Rectal smooth muscle tissue (tissue), 1 donor: ENCODE results near the gene FARP1.

Experiments
- H3K27ac ChIP-seq: one replicate; pipeline ENCODE4 v1.7.0; 2013; ENCODE audit warnings: low read depth, low read length, inconsistent platforms
- H3K27me3 ChIP-seq: one replicate; pipeline ENCODE4 v1.7.0; 2013; ENCODE audit warnings: low read length; ENCODE audit not compliant: control insufficient read depth, insufficient read depth
- H3K36me3 ChIP-seq: one replicate; pipeline ENCODE4 v1.7.0; 2013; ENCODE audit warnings: low read length; ENCODE audit not compliant: control insufficient read depth, insufficient read depth
- H3K4me1 ChIP-seq: one replicate; pipeline ENCODE4 v1.7.0; 2013; ENCODE audit warnings: low read length; ENCODE audit not compliant: control insufficient read depth, insufficient read depth
- H3K4me3 ChIP-seq: one replicate; pipeline ENCODE4 v1.7.0; 2013; ENCODE audit warnings: low read length
- H3K9ac ChIP-seq: one replicate; pipeline ENCODE4 v1.7.0; 2013; ENCODE audit warnings: low read length

Gene FARP1

GRCh38 chr13:98143157-98143553 is 261 bp downstream of the FARP1 start:
- Histone ChIP-seq H3K4me3 (peak overlapping the region; percentile 36), H3K27me3 (no peaks in the 10 kb centered on the region), H3K4me1 (peaks cover 5% of the 10 kb centered on the region), H3K9ac (no peak overlapping the region), H3K36me3 (no peaks in the 10 kb centered on the region), H3K27ac (peak overlapping the region; percentile 32)

- H3K4me1 ChIP-seq: peaks cover 5% of the 10 kb centered on the region
- H3K9ac ChIP-seq: no peak overlapping the region
- peak overlapping the region; percentile 37 for H3K27ac ChIP-seq
- peak overlapping the region; percentile 54 for H3K4me3 ChIP-seq
- H3K27me3 ChIP-seq: no peaks in the 10 kb centered on the region
- no peaks in the 10 kb centered on the region for H3K36me3 ChIP-seq
Measured at GRCh38 chr13:98143601-98144026, 720 bp downstream of the FARP1 start.

- no peak overlapping the region for H3K9ac ChIP-seq
- peaks cover 5% of the 10 kb centered on the region for H3K4me1 ChIP-seq
- H3K27ac ChIP-seq: peak overlapping the region; percentile 21
Measured at GRCh38 chr13:98144027-98144741, 1.3 kb downstream of the FARP1 start.

GRCh38 chr13:98144801-98145350 is 2.0 kb downstream of the FARP1 start:
- Histone ChIP-seq H3K4me1 (peaks cover 5% of the 10 kb centered on the region), H3K4me3 (peak overlapping the region; percentile 54), H3K27ac (peak overlapping the region; percentile 21), H3K36me3 (no peaks in the 10 kb centered on the region), H3K9ac (no peak overlapping the region), H3K27me3 (no peaks in the 10 kb centered on the region)

More at GRCh38 chr13:98144027-98144741, 1.3 kb downstream of the FARP1 start:
- Histone ChIP-seq H3K36me3 (no peaks in the 10 kb centered on the region), H3K4me3 (peak overlapping the region; percentile 54), H3K27me3 (no peaks in the 10 kb centered on the region)

DNA sequence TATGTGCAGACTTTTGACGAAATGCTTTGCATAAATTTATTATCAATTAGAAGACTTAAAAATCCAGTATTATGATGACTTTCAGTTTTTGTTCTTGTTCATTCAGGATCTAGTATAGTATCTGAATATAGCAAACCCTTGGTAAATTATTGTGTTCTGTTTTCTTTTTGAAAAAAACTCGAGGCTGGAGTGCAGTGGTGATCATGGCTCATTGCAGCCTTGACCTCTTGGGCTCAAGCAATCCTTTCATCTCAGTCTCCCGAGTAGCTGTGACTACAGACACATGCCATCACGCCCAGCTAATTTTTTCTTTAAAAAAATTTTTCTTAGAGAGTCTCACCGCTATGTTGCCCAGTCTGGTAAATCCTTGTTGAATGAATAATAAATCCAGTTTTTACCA is 4.6 kb downstream of the FARP1 start:
- Histone ChIP-seq H3K36me3 (no peaks in the 10 kb centered on the region), H3K4me3 (no peak overlapping the region), H3K27me3 (no peaks in the 10 kb centered on the region), H3K9ac (no peak overlapping the region), H3K27ac (no peak overlapping the region), H3K4me1 (peaks cover 5% of the 10 kb centered on the region)

GRCh38 chr13:98150832-98151479 is 8.1 kb downstream of the FARP1 start:
- no peak overlapping the region for H3K27ac ChIP-seq
- no peak overlapping the region for H3K4me3 ChIP-seq
- no peaks in the 10 kb centered on the region for H3K27me3 ChIP-seq
- no peaks in the 10 kb centered on the region for H3K4me1 ChIP-seq
- H3K9ac ChIP-seq: no peak overlapping the region
- no peaks in the 10 kb centered on the region for H3K36me3 ChIP-seq

GRCh38 chr13:98155475-98156109 is 12.7 kb downstream of the FARP1 start:
- Histone ChIP-seq H3K36me3 (no peaks in the 10 kb centered on the region), H3K4me3 (no peak overlapping the region), H3K27me3 (no peaks in the 10 kb centered on the region), H3K9ac (no peak overlapping the region), H3K27ac (no peak overlapping the region), H3K4me1 (no peaks in the 10 kb centered on the region)

DNA sequence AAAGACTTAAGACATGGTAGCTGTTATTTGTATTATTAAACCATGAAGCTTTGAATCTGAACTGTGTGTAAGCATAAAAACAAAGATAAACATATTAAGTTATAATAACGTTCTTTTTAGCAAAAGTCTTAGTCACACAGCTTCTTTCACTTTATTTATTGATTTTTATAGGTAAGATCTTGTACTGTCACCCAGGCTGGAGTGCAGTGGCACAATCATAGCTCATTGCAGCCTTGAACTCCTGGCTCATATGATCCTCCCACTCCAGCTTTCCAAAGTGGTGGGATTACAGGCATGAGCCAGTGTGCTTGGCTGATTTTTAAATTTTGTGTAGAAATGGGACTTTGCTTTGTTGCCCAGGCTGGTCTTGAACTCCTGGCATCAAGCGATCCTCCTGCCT is 13.4 kb downstream of the FARP1 start:
- Histone ChIP-seq H3K4me1 (no peaks in the 10 kb centered on the region), H3K4me3 (no peak overlapping the region), H3K36me3 (no peaks in the 10 kb centered on the region), H3K27ac (no peak overlapping the region), H3K27me3 (no peaks in the 10 kb centered on the region), H3K9ac (no peak overlapping the region)

DNA sequence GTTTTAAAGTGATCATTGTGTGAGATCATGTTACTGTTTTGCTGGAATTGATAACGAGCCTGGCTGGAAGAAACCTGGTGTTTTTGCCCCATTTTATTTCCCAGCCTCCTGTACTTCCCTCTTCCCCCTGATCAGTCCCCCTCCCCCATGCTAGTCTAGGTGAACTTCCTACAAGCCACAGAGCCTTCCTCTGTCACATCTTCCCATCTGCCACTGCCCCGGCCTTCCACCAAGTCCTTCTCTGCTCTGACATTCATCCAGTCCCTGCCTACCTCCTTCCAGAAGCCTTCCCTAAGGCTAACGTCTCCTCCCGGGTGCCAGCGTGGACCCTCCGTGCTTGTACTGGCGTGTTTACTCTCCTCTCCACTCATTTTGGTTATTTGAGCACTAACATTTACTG is 14.3 kb downstream of the FARP1 start:
- Histone ChIP-seq H3K4me1 (no peaks in the 10 kb centered on the region), H3K36me3 (no peaks in the 10 kb centered on the region), H3K27me3 (no peaks in the 10 kb centered on the region), H3K4me3 (no peak overlapping the region), H3K27ac (no peak overlapping the region), H3K9ac (no peak overlapping the region)

- H3K9ac ChIP-seq: no peak overlapping the region
- no peaks in the 10 kb centered on the region for H3K27me3 ChIP-seq
- no peak overlapping the region for H3K4me3 ChIP-seq
- no peaks in the 10 kb centered on the region for H3K4me1 ChIP-seq
- H3K27ac ChIP-seq: no peak overlapping the region
- no peaks in the 10 kb centered on the region for H3K36me3 ChIP-seq
Measured at GRCh38 chr13:98157609-98158008, 14.7 kb downstream of the FARP1 start.

- Histone ChIP-seq H3K9ac (no peak overlapping the region), H3K4me3 (no peak overlapping the region), H3K27ac (no peak overlapping the region), H3K36me3 (no peaks in the 10 kb centered on the region), H3K4me1 (no peaks in the 10 kb centered on the region), H3K27me3 (no peaks in the 10 kb centered on the region)
Measured at GRCh38 chr13:98158172-98158899, 15.4 kb downstream of the FARP1 start.

- no peaks in the 10 kb centered on the region for H3K27me3 ChIP-seq
- H3K4me3 ChIP-seq: no peak overlapping the region
Measured at GRCh38 chr13:98162935-98163334, 20.0 kb downstream of the FARP1 start.

More at GRCh38 chr13:98162935-98163334, 20.0 kb downstream of the FARP1 start:
- Histone ChIP-seq H3K36me3 (no peaks in the 10 kb centered on the region), H3K27ac (no peak overlapping the region), H3K4me1 (no peaks in the 10 kb centered on the region), H3K9ac (no peak overlapping the region)
